HL-60 (cell line): ENCODE data around the gene LHFPL6.

Source experiments
- CTCF ChIP-seq: IDR thresholded peaks from one replicate; pipeline ENCODE4 v1.5.1; 2011; ENCODE audit warnings: low read length, control low read depth, inconsistent platforms; ENCODE audit not compliant: insufficient read depth
- GABPA ChIP-seq: IDR thresholded peaks from 2 replicates; pipeline ENCODE4 v1.6.1; 2012; ENCODE audit warnings: low read depth
- POLR2AphosphoS5 ChIP-seq: IDR thresholded peaks from 2 replicates; pipeline ENCODE4 v1.6.1; 2012; ENCODE audit warnings: low read depth
- REST ChIP-seq: IDR thresholded peaks from 2 replicates; pipeline ENCODE4 v1.6.1; 2012; ENCODE audit warnings: low read depth; ENCODE audit not compliant: insufficient replicate concordance
- SPI1 ChIP-seq: IDR thresholded peaks from 2 replicates; pipeline ENCODE4 v1.6.1; 2012; ENCODE audit warnings: low read depth, mild to moderate bottlenecking, borderline replicate concordance

DNA sequence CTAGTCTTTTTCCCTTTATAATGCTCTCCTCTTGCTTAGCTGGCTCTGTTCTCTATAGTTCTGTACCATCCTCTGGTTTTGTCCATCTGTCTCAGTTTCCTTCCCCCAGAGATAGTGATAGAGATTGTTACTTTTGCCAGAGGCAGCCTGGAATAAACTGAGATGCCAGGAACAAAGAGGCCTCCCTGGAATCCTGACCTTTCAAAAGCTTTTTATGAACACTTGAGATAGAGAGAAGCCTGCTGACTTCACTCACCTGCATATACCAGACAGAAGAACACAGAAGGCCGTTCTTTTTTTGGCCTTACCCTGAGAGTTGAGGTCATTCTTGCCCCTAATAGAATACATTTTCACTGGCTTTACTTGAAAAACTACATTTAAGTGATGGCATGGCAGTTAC, 150.2 kb downstream of the LHFPL6 start:
- TF ChIP-seq CTCF (no peak), POLR2AphosphoS5 (no peak), SPI1 (no peak), REST (no peak), GABPA (no peak)
